Measurements from ENCODE around the gene DUSP28. TPM values are rescaled to one million over a fixed set of nuclear protein-coding genes. Genes with fewer than 3 reads are reported as not detected.

Gene DUSP28
- total and polyA plus RNA-seq, 2 donors, result 7.2 to 9.0 TPM

GRCh38 chr2:240524963-240525718 is 35.0 kb upstream of the DUSP28 start:
- WGBS, result 75% methylated on average over 8 of the region's 8 CpGs
- H3K27me3 ChIP-seq (ENCODE audit: control insufficient read depth in 2 of 2, insufficient read depth in 1 of 2, low read length in 1 of 2), result peaks cover 0 to 10% of the 10 kb centered on the region in 2 donors

DNA sequence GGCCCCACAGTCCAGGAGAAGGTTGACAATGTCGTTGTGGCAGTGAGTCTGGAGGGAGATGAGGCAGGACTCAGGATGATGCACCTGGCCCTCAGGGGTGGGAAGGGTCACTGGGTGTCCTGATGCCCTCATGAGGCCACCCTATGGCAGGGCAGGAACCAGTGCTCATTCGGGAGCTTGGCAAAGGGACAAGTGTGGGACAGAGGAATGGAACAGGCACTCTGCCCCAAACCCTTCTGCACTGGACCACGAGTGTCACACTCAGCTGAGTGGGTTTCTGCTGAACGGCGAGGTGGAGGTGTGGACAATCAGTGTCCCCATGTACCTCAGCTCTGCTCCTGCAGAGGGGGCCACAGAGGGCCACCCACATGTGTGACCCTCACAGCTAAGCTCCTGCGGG is 34.4 kb upstream of the DUSP28 start:
- no peak for DNase-seq (ENCODE audit: low read depth in 6 of 9, low spot score in 9 of 9)
- Histone ChIP-seq H3K4me1 (ENCODE audit: control insufficient read depth in 2 of 2, insufficient read depth in 2 of 2, low read length in 2 of 2) (no peaks in the 10 kb centered on the region), H3K36me3 (ENCODE audit: control insufficient read depth in 2 of 2, insufficient read depth in 2 of 2, low read length in 1 of 2) (peaks cover 6 to 42% of the 10 kb centered on the region in 2 donors), H3K4me3 (ENCODE audit: low read length in 2 of 2) (no peak overlapping the region), H3K27ac (ENCODE audit: low read depth in 1 of 2, low read length in 1 of 2) (no peak overlapping the region), H3K9me3 (ENCODE audit: control insufficient read depth in 2 of 2, insufficient read depth in 1 of 2, low read length in 1 of 2) (peaks cover 23 to 68% of the 10 kb centered on the region in 2 donors), H3K27me3 (ENCODE audit: control insufficient read depth in 2 of 2, insufficient read depth in 1 of 2, low read length in 1 of 2) (peaks cover 0 to 4% of the 10 kb centered on the region in 2 donors)
- 96% methylated on average over 6 of the region's 6 CpGs for WGBS

More at GRCh38 chr2:240524963-240525718, 35.0 kb upstream of the DUSP28 start:
- peaks cover 6 to 39% of the 10 kb centered on the region in 2 donors for H3K36me3 ChIP-seq (ENCODE audit: control insufficient read depth in 2 of 2, insufficient read depth in 2 of 2, low read length in 1 of 2)
- DNase-seq (ENCODE audit: low read depth in 6 of 9, low spot score in 9 of 9), result no peak
- no peaks in the 10 kb centered on the region for H3K4me1 ChIP-seq (ENCODE audit: control insufficient read depth in 2 of 2, insufficient read depth in 2 of 2, low read length in 2 of 2)
- peaks cover 21 to 68% of the 10 kb centered on the region in 2 donors for H3K9me3 ChIP-seq (ENCODE audit: control insufficient read depth in 2 of 2, insufficient read depth in 1 of 2, low read length in 1 of 2)
- no peak overlapping the region for H3K27ac ChIP-seq (ENCODE audit: low read depth in 1 of 2, low read length in 1 of 2)
- no peak overlapping the region for H3K4me3 ChIP-seq (ENCODE audit: low read length in 2 of 2)

- peaks cover 6 to 42% of the 10 kb centered on the region in 2 donors for H3K36me3 ChIP-seq (ENCODE audit: control insufficient read depth in 2 of 2, insufficient read depth in 2 of 2, low read length in 1 of 2)
These were observed 33.6 kb upstream of the DUSP28 start for GRCh38 chr2:240526521-240526920.

DNA sequence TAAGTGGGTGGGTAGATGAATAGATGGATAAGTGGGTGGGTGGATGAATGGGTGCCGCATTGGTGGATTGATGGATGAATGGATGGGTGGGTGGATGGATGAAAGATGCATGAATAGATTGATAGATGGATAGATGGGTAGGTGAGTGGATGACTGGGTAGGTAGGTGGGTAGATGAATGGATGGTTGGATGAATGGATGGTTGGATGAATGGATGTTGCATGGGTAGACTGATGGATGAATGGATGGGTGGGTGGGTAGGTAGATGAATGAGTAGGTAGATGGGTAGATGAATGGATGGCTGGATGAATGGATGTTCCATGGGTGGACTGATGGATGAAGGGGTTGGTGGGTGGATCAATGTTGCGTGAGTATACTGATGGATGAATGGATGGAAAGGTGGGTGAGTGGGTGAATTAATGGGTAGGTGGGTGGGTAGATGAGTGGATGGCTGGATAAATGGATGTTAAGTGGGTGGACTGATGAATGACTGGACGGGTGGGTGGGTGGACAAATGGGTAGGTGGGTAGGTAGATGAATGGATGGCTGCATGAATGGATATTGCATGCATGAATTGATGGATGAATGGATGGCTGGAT is 32.9 kb upstream of the DUSP28 start:
- H3K27me3 ChIP-seq (ENCODE audit: control insufficient read depth in 2 of 2, insufficient read depth in 1 of 2, low read length in 1 of 2), result no peaks in the 10 kb centered on the region
- no peak overlapping the region for H3K27ac ChIP-seq (ENCODE audit: low read depth in 1 of 2, low read length in 1 of 2)
- peaks cover 25 to 62% of the 10 kb centered on the region in 2 donors for H3K9me3 ChIP-seq (ENCODE audit: control insufficient read depth in 2 of 2, insufficient read depth in 1 of 2, low read length in 1 of 2)
- DNase-seq (ENCODE audit: low read depth in 6 of 9, low spot score in 9 of 9), result no peak
- H3K4me1 ChIP-seq (ENCODE audit: control insufficient read depth in 2 of 2, insufficient read depth in 2 of 2, low read length in 2 of 2), result no peaks in the 10 kb centered on the region
- WGBS, result 93% methylated on average over 3 of the region's 3 CpGs
- H3K36me3 ChIP-seq (ENCODE audit: control insufficient read depth in 2 of 2, insufficient read depth in 2 of 2, low read length in 1 of 2), result peaks cover 6 to 42% of the 10 kb centered on the region in 2 donors
- no peak overlapping the region for H3K4me3 ChIP-seq (ENCODE audit: low read length in 2 of 2)

More at GRCh38 chr2:240526521-240526920, 33.6 kb upstream of the DUSP28 start:
- Histone ChIP-seq H3K9me3 (ENCODE audit: control insufficient read depth in 2 of 2, insufficient read depth in 1 of 2, low read length in 1 of 2) (peaks cover 25 to 68% of the 10 kb centered on the region in 2 donors), H3K4me3 (ENCODE audit: low read length in 2 of 2) (no peak overlapping the region), H3K4me1 (ENCODE audit: control insufficient read depth in 2 of 2, insufficient read depth in 2 of 2, low read length in 2 of 2) (no peaks in the 10 kb centered on the region), H3K27ac (ENCODE audit: low read depth in 1 of 2, low read length in 1 of 2) (no peak overlapping the region), H3K27me3 (ENCODE audit: control insufficient read depth in 2 of 2, insufficient read depth in 1 of 2, low read length in 1 of 2) (no peaks in the 10 kb centered on the region)
- WGBS, result 93% methylated on average over 4 of the region's 4 CpGs
- no peak for DNase-seq (ENCODE audit: low read depth in 6 of 9, low spot score in 9 of 9)

- no peak overlapping the region for H3K4me3 ChIP-seq (ENCODE audit: low read length in 2 of 2)
- H3K4me1 ChIP-seq (ENCODE audit: control insufficient read depth in 2 of 2, insufficient read depth in 2 of 2, low read length in 2 of 2), result no peaks in the 10 kb centered on the region
- H3K36me3 ChIP-seq (ENCODE audit: control insufficient read depth in 2 of 2, insufficient read depth in 2 of 2, low read length in 1 of 2), result peaks cover 3 to 36% of the 10 kb centered on the region in 2 donors
- peaks cover 23 to 51% of the 10 kb centered on the region in 2 donors for H3K9me3 ChIP-seq (ENCODE audit: control insufficient read depth in 2 of 2, insufficient read depth in 1 of 2, low read length in 1 of 2)
- no peak for DNase-seq (ENCODE audit: low read depth in 6 of 9, low spot score in 9 of 9)
- no peaks in the 10 kb centered on the region for H3K27me3 ChIP-seq (ENCODE audit: control insufficient read depth in 2 of 2, insufficient read depth in 1 of 2, low read length in 1 of 2)
- H3K27ac ChIP-seq (ENCODE audit: low read depth in 1 of 2, low read length in 1 of 2), result no peak overlapping the region
- WGBS, result 92% methylated on average over 13 of the region's 13 CpGs
These were observed 31.6 kb upstream of the DUSP28 start for GRCh38 chr2:240528406-240529040.

DNA sequence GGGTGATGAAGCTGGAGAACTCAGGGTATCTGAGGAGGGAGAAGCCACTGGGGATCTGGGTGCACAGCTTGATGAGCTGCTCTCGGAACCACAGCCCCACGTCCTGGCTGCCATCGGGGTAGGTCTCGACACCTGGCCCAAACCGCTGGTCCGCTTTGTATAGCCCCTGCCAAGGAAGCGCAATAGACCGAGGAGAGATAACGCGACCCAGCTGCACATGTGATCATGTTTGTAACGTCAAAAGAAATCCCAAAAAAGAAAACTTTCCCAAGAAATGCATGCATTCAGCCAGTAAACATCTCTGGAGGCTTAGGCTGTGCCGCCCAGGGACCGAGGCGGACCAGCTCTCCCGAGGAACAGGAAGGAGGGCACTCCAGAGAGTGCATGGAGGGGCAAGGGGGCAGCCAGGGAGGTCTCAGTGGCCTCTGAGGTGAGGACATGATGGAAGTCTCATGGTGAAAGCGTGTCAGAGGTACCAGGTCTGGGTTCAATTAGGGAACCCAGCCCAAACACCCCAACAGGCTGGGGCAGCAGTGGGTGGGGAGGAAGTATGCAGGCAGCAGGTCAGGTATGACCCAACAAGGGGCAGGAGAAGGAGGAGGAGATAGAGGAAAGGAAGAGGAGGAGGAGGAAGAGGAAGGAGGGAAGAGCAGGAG is 30.7 kb upstream of the DUSP28 start:
- H3K4me3 ChIP-seq (ENCODE audit: low read length in 2 of 2), result no peak overlapping the region
- H3K36me3 ChIP-seq (ENCODE audit: control insufficient read depth in 2 of 2, insufficient read depth in 2 of 2, low read length in 1 of 2), result peaks cover 3 to 27% of the 10 kb centered on the region in 2 donors
- no peak for DNase-seq (ENCODE audit: low read depth in 6 of 9, low spot score in 9 of 9)
- 99% methylated on average over 16 of the region's 16 CpGs for WGBS
- no peaks in the 10 kb centered on the region for H3K27me3 ChIP-seq (ENCODE audit: control insufficient read depth in 2 of 2, insufficient read depth in 1 of 2, low read length in 1 of 2)
- no peaks in the 10 kb centered on the region for H3K4me1 ChIP-seq (ENCODE audit: control insufficient read depth in 2 of 2, insufficient read depth in 2 of 2, low read length in 2 of 2)
- peaks cover 19 to 42% of the 10 kb centered on the region in 2 donors for H3K9me3 ChIP-seq (ENCODE audit: control insufficient read depth in 2 of 2, insufficient read depth in 1 of 2, low read length in 1 of 2)
- H3K27ac ChIP-seq (ENCODE audit: low read depth in 1 of 2, low read length in 1 of 2), result no peak overlapping the region

DNA sequence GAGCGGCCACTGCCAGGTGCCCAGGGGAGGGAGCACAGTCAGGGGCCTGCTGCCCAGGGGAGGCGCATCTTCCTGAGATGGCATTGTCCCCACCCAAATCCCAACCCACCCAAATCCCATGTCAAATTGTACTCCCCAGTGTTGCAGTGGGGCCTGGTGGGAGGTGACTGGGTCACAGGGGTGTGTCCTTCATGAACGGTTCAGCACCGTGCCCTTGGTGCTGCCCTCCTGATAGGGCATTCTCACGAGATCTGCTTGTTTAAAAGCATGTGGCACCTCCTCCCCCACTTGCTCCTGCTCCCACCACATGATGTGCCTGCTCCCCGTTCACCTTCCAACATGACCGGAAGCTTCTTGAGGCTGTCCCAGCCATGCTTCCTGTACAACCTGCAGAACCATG is 30.0 kb upstream of the DUSP28 start:
- Histone ChIP-seq H3K9me3 (ENCODE audit: control insufficient read depth in 2 of 2, insufficient read depth in 1 of 2, low read length in 1 of 2) (peaks cover 17 to 35% of the 10 kb centered on the region in 2 donors), H3K4me3 (ENCODE audit: low read length in 2 of 2) (no peak overlapping the region), H3K27me3 (ENCODE audit: control insufficient read depth in 2 of 2, insufficient read depth in 1 of 2, low read length in 1 of 2) (no peaks in the 10 kb centered on the region), H3K4me1 (ENCODE audit: control insufficient read depth in 2 of 2, insufficient read depth in 2 of 2, low read length in 2 of 2) (no peaks in the 10 kb centered on the region), H3K27ac (ENCODE audit: low read depth in 1 of 2, low read length in 1 of 2) (no peak overlapping the region), H3K36me3 (ENCODE audit: control insufficient read depth in 2 of 2, insufficient read depth in 2 of 2, low read length in 1 of 2) (peaks cover 3 to 21% of the 10 kb centered on the region in 2 donors)
- no peak for DNase-seq (ENCODE audit: low read depth in 6 of 9, low spot score in 9 of 9)
- 98% methylated on average over 7 of the region's 7 CpGs for WGBS

GRCh38 chr2:240531038-240531437 is 29.1 kb upstream of the DUSP28 start:
- Histone ChIP-seq H3K36me3 (ENCODE audit: control insufficient read depth in 2 of 2, insufficient read depth in 2 of 2, low read length in 1 of 2) (peaks cover 3 to 13% of the 10 kb centered on the region in 2 donors), H3K4me1 (ENCODE audit: control insufficient read depth in 2 of 2, insufficient read depth in 2 of 2, low read length in 2 of 2) (no peaks in the 10 kb centered on the region)

More at GRCh38 chr2:240531038-240531437, 29.1 kb upstream of the DUSP28 start:
- Histone ChIP-seq H3K9me3 (ENCODE audit: control insufficient read depth in 2 of 2, insufficient read depth in 1 of 2, low read length in 1 of 2) (peaks cover 11 to 27% of the 10 kb centered on the region in 2 donors), H3K27ac (ENCODE audit: low read depth in 1 of 2, low read length in 1 of 2) (no peak overlapping the region), H3K27me3 (ENCODE audit: control insufficient read depth in 2 of 2, insufficient read depth in 1 of 2, low read length in 1 of 2) (no peaks in the 10 kb centered on the region), H3K4me3 (ENCODE audit: low read length in 2 of 2) (no peak overlapping the region)
- WGBS, result 98% methylated on average over 5 of the region's 5 CpGs
- no peak for DNase-seq (ENCODE audit: low read depth in 6 of 9, low spot score in 9 of 9)
